BLaER1 treated with 17β-estradiol and CSF1 and Interleukin-3, amounts not matched to agents 10 nM and 100 nM (cell line): Measurements from ENCODE around the gene MAX.

ENCODE experiments used
- H3K27ac ChIP-seq, 11 experiments: shearing (Covaris generic); formaldehyde crosslinking; 2 replicates each; pipeline ENCODE4 v1.8.1; 2022
- H3K27me3 ChIP-seq, 11 experiments: shearing (Covaris generic); formaldehyde crosslinking; 2 replicates each; pipeline ENCODE4 v1.8.1; 2022
- H3K36me3 ChIP-seq, 11 experiments: shearing (Covaris generic); formaldehyde crosslinking; 2 replicates each; pipeline ENCODE4 v1.8.1; 2022
- H3K4me1 ChIP-seq, 10 experiments: shearing (Covaris generic); formaldehyde crosslinking; 2 replicates each; pipeline ENCODE4 v1.8.1; 2022
- H3K4me2 ChIP-seq, 11 experiments: shearing (Covaris generic); formaldehyde crosslinking; 2 replicates each; pipeline ENCODE4 v1.8.1; 2022
- H3K4me3 ChIP-seq, 10 experiments: shearing (Covaris generic); formaldehyde crosslinking; 2 replicates each; pipeline ENCODE4 v1.8.1; 2022
- H3K9ac ChIP-seq, 11 experiments: shearing (Covaris generic); formaldehyde crosslinking; 2 replicates each; pipeline ENCODE4 v1.8.1; 2022
- H3K9me3 ChIP-seq, 11 experiments: shearing (Covaris generic); formaldehyde crosslinking; replicated peaks in 1 of 11; 2 replicates each; pipeline ENCODE4 v1.8.1; 2022
- H4K20me1 ChIP-seq, 11 experiments: shearing (Covaris generic); formaldehyde crosslinking; 2 replicates each; pipeline ENCODE4 v1.8.1; 2022
- Cebpa-rat ChIP-seq, 11 experiments: shearing (Covaris generic); IDR thresholded peaks; 2 replicates each; pipeline ENCODE4 v1.8.1; 2022

The MAX gene

DNA sequence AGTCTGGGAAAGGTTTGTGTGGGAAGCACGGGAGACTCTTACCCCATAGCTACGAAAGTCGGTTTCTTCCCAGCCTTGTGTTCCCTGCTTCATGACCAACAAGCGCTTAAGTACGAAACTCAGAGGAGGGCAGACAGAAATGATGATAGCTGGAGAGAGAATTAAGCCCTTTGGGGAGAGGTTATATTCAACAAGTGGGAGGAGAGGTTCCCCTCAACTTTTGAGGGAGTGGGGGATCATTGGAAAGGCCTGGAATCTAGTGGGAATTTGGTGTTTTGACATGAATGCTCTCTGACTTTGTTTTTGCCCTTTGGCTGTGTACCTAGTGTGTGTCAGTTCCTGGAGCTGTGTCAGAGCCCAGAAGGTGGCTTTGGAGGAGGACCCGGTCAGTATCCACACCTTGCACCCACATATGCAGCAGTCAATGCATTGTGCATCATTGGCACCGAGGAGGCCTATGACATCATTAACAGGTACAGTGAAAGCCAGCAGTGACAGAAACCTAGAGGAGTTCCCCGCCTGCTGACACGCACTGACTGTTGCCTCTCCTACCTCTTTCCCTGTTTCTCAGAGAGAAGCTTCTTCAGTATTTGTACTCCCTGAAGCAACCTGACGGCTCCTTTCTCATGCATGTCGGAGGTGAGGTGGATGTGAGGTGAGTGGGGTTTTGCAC, 75.1 kb downstream of the MAX start:
- TF ChIP-seq Cebpa-rat (IDR thresholded peaks at IDR 0.05) = no peak
- no peak overlapping the region for H3K4me2 ChIP-seq
- H4K20me1 ChIP-seq = no peaks in the 10 kb centered on the region
- H3K9me3 ChIP-seq = no peaks in the 10 kb centered on the region
- no peaks in the 10 kb centered on the region for H3K27me3 ChIP-seq
- H3K27ac ChIP-seq = no peak overlapping the region
- H3K9ac ChIP-seq = no peak overlapping the region
- H3K4me3 ChIP-seq = no peak overlapping the region
- peaks cover 40 to 89% (median 64%) of the 10 kb centered on the region in 11 experiments for H3K36me3 ChIP-seq
- no peaks in the 10 kb centered on the region for H3K4me1 ChIP-seq

DNA sequence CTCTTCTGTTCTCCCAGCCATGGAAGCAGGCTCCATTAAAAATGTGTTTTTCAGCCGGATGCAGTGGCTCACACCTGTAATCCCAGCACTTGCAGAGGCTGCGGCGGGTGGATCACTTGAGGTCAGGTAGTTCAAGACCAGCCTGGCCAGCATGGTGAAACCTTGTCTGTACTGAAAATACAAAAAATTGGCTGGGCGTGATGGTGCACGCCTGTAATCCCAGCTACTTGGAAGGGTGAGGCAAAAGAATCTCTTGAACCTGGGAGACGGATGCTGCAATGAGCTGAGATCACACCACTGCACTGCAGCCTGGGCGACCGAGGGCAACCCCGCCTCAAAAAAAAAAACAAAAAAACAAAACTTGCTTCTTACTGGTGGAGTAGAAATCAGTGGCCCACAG, 75.8 kb downstream of the MAX start:
- Histone ChIP-seq H3K27ac (no peak overlapping the region), H3K9me3 (no peaks in the 10 kb centered on the region)

DNA sequence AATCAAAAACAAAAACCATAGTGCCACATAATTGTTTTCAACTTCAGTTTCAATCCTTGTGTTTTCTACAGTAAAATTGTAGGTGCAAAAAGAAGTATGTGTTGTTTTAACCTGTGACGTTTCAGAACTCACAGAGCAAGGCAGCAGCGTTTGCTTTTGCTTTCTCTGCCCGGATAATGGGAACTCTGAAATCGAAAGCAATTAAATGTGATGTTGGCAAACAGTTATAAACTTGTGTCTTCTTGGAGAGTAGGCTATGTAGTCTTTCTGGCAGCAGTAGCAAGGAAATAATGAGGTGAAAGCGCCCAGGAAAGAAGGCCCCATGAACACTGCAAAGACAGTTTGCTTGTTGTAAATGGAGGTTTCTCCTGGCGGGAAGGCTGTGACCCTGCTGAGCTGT, 76.5 kb downstream of the MAX start:
- Histone ChIP-seq H3K27ac (no peak overlapping the region), H3K4me2 (no peak overlapping the region)
- TF ChIP-seq Cebpa-rat (IDR thresholded peaks at IDR 0.05) = no peak

More for the DNA sequence above, 75.8 kb downstream of the MAX start:
- H4K20me1 ChIP-seq = no peaks in the 10 kb centered on the region
- H3K4me1 ChIP-seq = no peaks in the 10 kb centered on the region
- no peak overlapping the region for H3K4me2 ChIP-seq
- no peak for TF ChIP-seq Cebpa-rat (IDR thresholded peaks at IDR 0.05)
- H3K4me3 ChIP-seq = no peak overlapping the region
- peaks cover 36 to 89% (median 62%) of the 10 kb centered on the region in 11 experiments; a peak in 21 of 22 replicates for H3K36me3 ChIP-seq
- H3K27me3 ChIP-seq = no peaks in the 10 kb centered on the region
- no peak overlapping the region for H3K9ac ChIP-seq

More for the DNA sequence above, 76.5 kb downstream of the MAX start:
- Histone ChIP-seq H3K4me3 (no peak overlapping the region), H3K9me3 (no peaks in the 10 kb centered on the region), H3K9ac (no peak overlapping the region), H3K36me3 (peaks cover 36 to 87% (median 55%) of the 10 kb centered on the region in 11 experiments; a peak in 21 of 22 replicates), H3K4me1 (no peaks in the 10 kb centered on the region), H3K27me3 (no peaks in the 10 kb centered on the region), H4K20me1 (no peaks in the 10 kb centered on the region)
